ENCODE data around the gene RHOF. TPM values are rescaled to one million over a fixed set of nuclear protein-coding genes. Genes with fewer than 3 reads are reported as not detected.

Gene RHOF
- total and polyA plus RNA-seq, 2 of the 8 experiments (the other 6 are each of a cell fraction or from before 2014, with no cell fraction given) = 23.8 to 31.9 TPM

GRCh38 chr12:121786440-121786825, 7.1 kb downstream of the RHOF start:
- no peaks in the 10 kb centered on the region for H3K79me2 ChIP-seq (ENCODE audit: control insufficient read depth in 1 of 2, insufficient read depth in 2 of 2, low read length in 2 of 2)
- POLR2A ChIA-PET (ENCODE audit: partially characterized antibody) = interaction anchor here (1.1 to 34.9 kb wide), 3 partner anchors 1 to 74 kb away, joined by 3 to 958 read pairs (median 958); partner anchors contain the start of genes RHOF, SETD1B and TMEM120B
- no peak overlapping the region for H4K91ac ChIP-seq (replicated peaks; ENCODE audit: insufficient read length, low read length)
- H3K18ac ChIP-seq (ENCODE audit: extremely low read depth, low read length) = no peak overlapping the region
- H3K9ac ChIP-seq (replicated peaks in 1 of 4; ENCODE audit: extremely low read depth in 1 of 4, low read depth in 3 of 4, low read length in 3 of 4) = no peak overlapping the region
- no peak overlapping the region for H3K56ac ChIP-seq (replicated peaks; ENCODE audit: insufficient read length, low read depth, low read length)
- no peak overlapping the region for H3K4me3 ChIP-seq (ENCODE audit: extremely low read depth in 1 of 4, insufficient read depth in 2 of 4, low read depth in 3 of 4, low read length in 4 of 4)
- 0 out of 2 replicates have a peak overlapping the region, but pooled peaks have one; percentile 61 for H2BK15ac ChIP-seq (ENCODE audit: low read length)
- WGBS, 2 experiments (ENCODE audit: extremely low coverage in 1 of 2, insufficient coverage in 1 of 2, insufficient read length in 1 of 2, insufficient replicate concordance in 2 of 2, low coverage in 1 of 2, low lambda C conversion rate in 2 of 2, missing lambda C conversion rate in 1 of 2) = 89% methylated on average over 6 of the region's 6 CpGs; no CpG with 5 or more reads in 1 of the 2 experiments
- H3K27ac ChIP-seq (ENCODE audit: low read depth, low read length) = no peak overlapping the region
- FAIRE-seq (no peak), DNase-seq (ENCODE audit: low read depth in 1 of 2, low spot score in 2 of 2) (no peak)
- H4K20me1 ChIP-seq (replicated peaks in 1 of 2; ENCODE audit: control insufficient read depth in 1 of 2, insufficient read depth in 2 of 2, low read length in 2 of 2) = peaks cover 15 to 19% of the 10 kb centered on the region in 2 experiments
- H3K27me3 ChIP-seq (replicated peaks in 1 of 4; ENCODE audit: control insufficient read depth in 3 of 4, extremely low read depth in 1 of 4, insufficient read depth in 3 of 4, low read length in 3 of 4) = no peaks in the 10 kb centered on the region
- no peak overlapping the region for H3K4ac ChIP-seq (replicated peaks; ENCODE audit: insufficient read length, low read depth, low read length)
- no peak overlapping the region for H2BK5ac ChIP-seq (ENCODE audit: low read depth, low read length)
- H3K14ac ChIP-seq (ENCODE audit: insufficient read length) = no peak overlapping the region
- no peak overlapping the region for H2AFZ ChIP-seq (ENCODE audit: low read length)
- H3K4me1 ChIP-seq (replicated peaks in 1 of 4; ENCODE audit: control insufficient read depth in 3 of 4, insufficient read depth in 4 of 4, low read length in 3 of 4) = peaks cover 0 to 6% (median 3%) of the 10 kb centered on the region in 4 experiments; a peak in 2 of 7 replicates
- H3K23me2 ChIP-seq (ENCODE audit: low read depth, low read length) = no peaks in the 10 kb centered on the region
- no peaks in the 10 kb centered on the region for H3K36me3 ChIP-seq (ENCODE audit: control insufficient read depth in 2 of 4, insufficient read depth in 4 of 4, low read length in 3 of 4)
- H3K4me2 ChIP-seq (ENCODE audit: insufficient read depth in 1 of 2, low read depth in 2 of 2, low read length in 2 of 2) = no peak overlapping the region
- no peak overlapping the region for H2BK12ac ChIP-seq (ENCODE audit: low read depth, low read length)
- no peak overlapping the region for H4K5ac ChIP-seq (ENCODE audit: insufficient read length, low read depth, low read length)
- CTCF ChIA-PET (ENCODE audit: partially characterized antibody) = interaction anchor here (0.9 to 18.5 kb wide), 4 partner anchors 4 to 68 kb away, joined by 4 to 335 read pairs (median 176); partner anchors contain the start of gene RHOF
- H2BK20ac ChIP-seq (ENCODE audit: low read length) = no peak overlapping the region
- H3K79me1 ChIP-seq (ENCODE audit: low read depth, low read length) = no peaks in the 10 kb centered on the region; the same call in 1 of the 2 replicates
- no peak overlapping the region for H3K23ac ChIP-seq (ENCODE audit: insufficient read length)
- no peak overlapping the region for H4K8ac ChIP-seq (ENCODE audit: extremely low read depth, insufficient read depth, low read length)
- no peak overlapping the region for H2BK120ac ChIP-seq (replicated peaks; ENCODE audit: low read depth, low read length)
- TF ChIP-seq CEBPB (IDR thresholded peaks at IDR 0.05; ENCODE audit: low read depth, low read length) (peak; percentile 32; the same call in 1 of the 2 replicates), BCL11A (IDR thresholded peaks at IDR 0.05; ENCODE audit: low read depth in 2 of 2, low read length in 2 of 2) (no peak)
- no peaks in the 10 kb centered on the region for H3K9me3 ChIP-seq (ENCODE audit: insufficient read depth in 2 of 2, low read depth in 1 of 2, low read length in 1 of 2)
- 0 out of 2 replicates have a peak overlapping the region, but pooled peaks have one; percentile 39 for H2AK5ac ChIP-seq (ENCODE audit: low read depth, low read length)
